BJ (cell line): ENCODE results near the gene NYNRIN. TPM values are rescaled to one million over a fixed set of nuclear protein-coding genes. Genes with fewer than 3 reads are reported as not detected.

Experiments
- CTCF ChIA-PET: fragments of 350-600 bp; formaldehyde crosslinking; extraction: SDS; loops from one replicate; lab custom pipeline; 2021; ENCODE audit warnings: antibody characterized with exemption, inconsistent platforms; lab: Yijun Ruan, JAX
- POLR2A ChIA-PET: fragments of 300-600 bp; sonication (Branson Sonifier 250); formaldehyde crosslinking; extraction: SDS; loops from one replicate; lab custom pipeline; 2021; ENCODE audit warnings: antibody characterized with exemption; lab: Charles Lee
- DNase-seq: peaks from one replicate; pipeline ENCODE4 v3.0.0-alpha.2; 2011; ENCODE audit warnings: low read depth
- H3K27me3 ChIP-seq: 2 replicates; pipeline ENCODE4 v1.6.0; 2011; ENCODE audit warnings: low read length; ENCODE audit not compliant: control insufficient read depth, insufficient read depth
- H3K36me3 ChIP-seq: 2 replicates; pipeline ENCODE4 v1.5.1; 2011; ENCODE audit warnings: low read length; ENCODE audit not compliant: control insufficient read depth, insufficient read depth
- H3K4me3 ChIP-seq: 2 replicates; pipeline ENCODE4 v1.5.1; 2011; ENCODE audit warnings: low read depth, mild to moderate bottlenecking, control low read depth, low read length
- polyA plus RNA-seq: library from polyadenylated mRNA; depleted of rRNA; stranded (reverse); fragments of >200 nt; gene quantifications from 2 replicates; pipeline ENCODE4 v1.2.3, GENCODE V29; 2011
- TF ChIP-seq, protein P1 (sequence below): IDR thresholded peaks from 2 replicates; pipeline ENCODE4 v1.5.1; 2011; ENCODE audit warnings: low read depth, mild to moderate bottlenecking, control low read depth, inconsistent platforms, low read length, moderate library complexity; ENCODE audit not compliant: insufficient read depth

The NYNRIN gene
- polyA plus RNA-seq, 1 experiment, result 10.1 TPM

DNA sequence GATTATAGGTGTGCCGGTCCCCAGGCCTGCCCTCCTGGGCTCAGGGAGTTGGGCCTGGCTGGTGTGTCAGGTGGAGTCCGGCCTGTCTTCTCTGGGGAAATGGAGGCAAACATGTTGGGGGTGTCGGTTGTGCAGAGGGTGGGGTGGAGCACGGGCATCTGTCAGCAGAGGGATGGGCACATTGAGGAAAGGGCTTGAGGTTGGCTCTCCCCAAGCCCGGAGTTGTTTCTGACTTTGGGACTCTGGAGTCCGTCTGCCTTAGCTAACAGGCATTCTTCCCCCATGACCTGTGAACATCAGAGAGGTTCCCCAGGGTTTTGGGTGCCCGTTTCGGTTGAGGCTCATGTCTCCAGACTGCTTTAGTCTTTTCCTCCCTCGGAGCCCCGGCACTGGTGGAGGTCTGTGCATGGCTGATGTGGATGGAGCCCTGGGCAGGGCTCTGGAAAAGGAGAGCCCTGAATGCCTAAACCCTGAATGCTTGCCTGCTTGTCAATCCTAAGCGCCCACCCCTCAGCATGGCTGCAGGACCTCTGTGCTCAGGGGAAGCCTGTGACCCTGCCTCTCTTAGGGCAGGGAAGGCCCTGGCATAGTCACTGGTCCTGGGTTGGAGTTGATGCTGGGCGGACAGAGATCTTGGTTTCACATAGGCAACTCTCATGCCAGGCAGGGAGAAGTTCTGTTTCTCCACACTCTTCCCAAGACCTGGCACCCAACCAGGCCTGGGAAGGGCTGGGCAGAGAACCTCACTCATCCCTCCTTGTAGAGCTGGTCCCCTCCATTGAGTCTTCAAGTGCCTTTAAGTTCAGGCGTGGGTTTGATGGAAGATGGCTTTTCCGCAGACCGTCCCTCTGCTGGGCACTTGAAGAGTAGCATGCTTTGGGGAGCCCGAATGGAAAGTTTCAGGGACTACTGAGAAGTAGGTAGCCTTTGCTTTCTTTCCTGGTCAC lies 12.9 kb downstream of the NYNRIN start:
- ChIA-PET POLR2A (no interaction called here), CTCF (interaction anchor here (0.7 to 9.7 kb wide), 16 partner anchors 10 to 93 kb away, joined by 3 to 107 read pairs (median 4); partner anchors contain the start of genes ADCY4 and RIPK3)
- TF ChIP-seq, protein P1, sequence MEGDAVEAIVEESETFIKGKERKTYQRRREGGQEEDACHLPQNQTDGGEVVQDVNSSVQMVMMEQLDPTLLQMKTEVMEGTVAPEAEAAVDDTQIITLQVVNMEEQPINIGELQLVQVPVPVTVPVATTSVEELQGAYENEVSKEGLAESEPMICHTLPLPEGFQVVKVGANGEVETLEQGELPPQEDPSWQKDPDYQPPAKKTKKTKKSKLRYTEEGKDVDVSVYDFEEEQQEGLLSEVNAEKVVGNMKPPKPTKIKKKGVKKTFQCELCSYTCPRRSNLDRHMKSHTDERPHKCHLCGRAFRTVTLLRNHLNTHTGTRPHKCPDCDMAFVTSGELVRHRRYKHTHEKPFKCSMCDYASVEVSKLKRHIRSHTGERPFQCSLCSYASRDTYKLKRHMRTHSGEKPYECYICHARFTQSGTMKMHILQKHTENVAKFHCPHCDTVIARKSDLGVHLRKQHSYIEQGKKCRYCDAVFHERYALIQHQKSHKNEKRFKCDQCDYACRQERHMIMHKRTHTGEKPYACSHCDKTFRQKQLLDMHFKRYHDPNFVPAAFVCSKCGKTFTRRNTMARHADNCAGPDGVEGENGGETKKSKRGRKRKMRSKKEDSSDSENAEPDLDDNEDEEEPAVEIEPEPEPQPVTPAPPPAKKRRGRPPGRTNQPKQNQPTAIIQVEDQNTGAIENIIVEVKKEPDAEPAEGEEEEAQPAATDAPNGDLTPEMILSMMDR, result peak; percentile 80
- DNase-seq, result no peak
- Histone ChIP-seq H3K4me3 (no peak overlapping the region), H3K27me3 (no peaks in the 10 kb centered on the region), H3K36me3 (peaks cover 3% of the 10 kb centered on the region)

DNA sequence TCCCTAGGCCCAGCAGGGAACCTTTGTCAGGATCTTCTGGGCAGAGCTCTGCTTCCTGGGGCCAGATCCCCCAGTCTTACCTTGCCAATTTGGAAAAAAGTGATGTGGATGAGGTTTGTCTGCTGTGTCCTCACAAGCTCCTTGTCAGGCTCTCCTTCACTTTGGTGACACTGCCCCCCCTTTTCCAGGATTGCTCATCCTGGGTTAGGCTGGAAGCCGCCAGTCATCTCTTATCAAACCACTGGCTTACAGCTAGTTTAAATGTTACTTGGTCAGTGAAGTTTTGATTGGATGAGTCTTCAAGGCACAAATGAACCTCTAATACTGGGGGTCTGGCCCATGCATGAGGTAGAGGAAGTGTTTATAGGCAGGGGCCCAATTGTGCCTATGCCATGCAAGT lies 15.3 kb downstream of the NYNRIN start:
- POLR2A ChIA-PET, result no interaction called here
- CTCF ChIA-PET, result interaction anchor here (0.7 to 9.7 kb wide), 6 partner anchors 9 to 253 kb away, joined by 3 to 107 read pairs (median 4); partner anchors contain the start of gene ADCY4
- H3K36me3 ChIP-seq, result peaks cover 3% of the 10 kb centered on the region; the same call in 1 of the 2 replicates
- H3K27me3 ChIP-seq, result peaks cover 2% of the 10 kb centered on the region; the same call in 1 of the 2 replicates
- TF ChIP-seq, protein P1, result no peak
- no peak for DNase-seq
- no peak overlapping the region for H3K4me3 ChIP-seq

DNA sequence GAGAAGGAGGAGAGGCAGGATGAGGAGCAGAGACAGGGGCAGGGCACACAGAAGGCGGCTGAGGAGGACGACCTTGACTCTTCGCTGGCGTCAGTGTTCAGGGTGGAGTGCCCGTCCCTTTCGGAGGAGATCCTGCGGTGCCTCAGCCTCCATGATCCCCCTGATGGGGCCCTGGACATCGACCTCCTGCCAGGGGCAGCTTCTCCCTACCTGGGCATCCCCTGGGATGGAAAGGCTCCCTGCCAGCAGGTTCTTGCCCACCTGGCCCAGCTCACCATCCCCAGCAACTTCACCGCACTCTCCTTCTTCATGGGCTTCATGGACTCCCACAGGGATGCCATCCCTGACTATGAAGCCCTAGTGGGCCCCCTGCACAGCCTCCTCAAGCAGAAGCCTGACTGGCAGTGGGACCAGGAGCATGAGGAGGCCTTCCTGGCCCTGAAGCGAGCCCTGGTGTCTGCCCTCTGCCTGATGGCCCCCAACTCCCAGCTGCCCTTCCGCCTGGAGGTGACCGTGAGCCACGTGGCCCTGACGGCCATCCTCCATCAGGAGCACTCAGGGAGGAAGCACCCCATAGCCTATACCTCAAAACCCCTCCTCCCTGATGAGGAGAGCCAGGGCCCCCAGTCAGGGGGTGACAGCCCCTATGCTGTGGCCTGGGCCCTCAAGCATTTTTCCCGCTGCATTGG lies 16.1 kb downstream of the NYNRIN start:
- POLR2A ChIA-PET, result no interaction called here
- CTCF ChIA-PET, result interaction anchor here (1.6 to 9.7 kb wide), 3 partner anchors 11 to 84 kb away, joined by 8 to 107 read pairs (median 9); partner anchors contain the start of gene ADCY4
- no peak for DNase-seq
- Histone ChIP-seq H3K27me3 (peaks cover 2% of the 10 kb centered on the region; the same call in 1 of the 2 replicates), H3K36me3 (peaks cover 3% of the 10 kb centered on the region; the same call in 1 of the 2 replicates), H3K4me3 (no peak overlapping the region)
- TF ChIP-seq, protein P1, result no peak

DNA sequence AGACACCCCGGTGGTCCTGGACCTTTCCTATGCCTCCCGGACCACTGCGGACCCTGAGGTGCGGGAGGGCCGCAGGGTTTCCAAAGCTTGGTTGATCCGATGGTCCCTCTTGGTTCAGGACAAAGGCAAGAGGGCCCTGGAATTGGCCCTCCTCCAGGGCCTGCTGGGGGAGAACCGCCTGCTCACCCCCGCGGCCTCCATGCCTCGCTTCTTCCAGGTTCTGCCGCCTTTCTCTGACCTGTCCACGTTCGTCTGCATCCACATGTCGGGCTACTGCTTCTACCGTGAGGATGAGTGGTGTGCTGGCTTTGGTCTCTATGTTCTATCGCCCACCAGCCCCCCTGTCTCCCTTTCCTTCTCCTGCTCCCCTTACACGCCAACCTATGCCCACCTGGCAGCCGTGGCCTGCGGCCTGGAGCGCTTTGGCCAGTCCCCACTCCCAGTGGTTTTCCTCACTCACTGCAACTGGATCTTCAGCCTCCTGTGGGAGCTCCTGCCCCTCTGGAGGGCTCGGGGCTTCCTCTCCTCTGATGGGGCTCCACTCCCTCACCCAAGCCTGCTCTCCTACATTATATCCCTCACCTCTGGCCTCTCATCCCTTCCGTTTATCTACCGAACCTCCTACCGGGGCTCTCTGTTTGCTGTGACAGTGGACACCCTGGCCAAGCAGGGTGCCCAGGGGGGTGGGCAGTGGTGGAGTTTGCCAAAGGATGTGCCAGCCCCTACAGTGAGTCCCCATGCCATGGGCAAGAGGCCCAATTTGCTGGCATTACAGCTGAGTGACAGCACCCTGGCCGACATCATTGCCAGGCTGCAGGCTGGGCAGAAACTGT lies 16.8 kb downstream of the NYNRIN start:
- ChIA-PET POLR2A (no interaction called here), CTCF (interaction anchor here (2.3 to 9.7 kb wide), 2 partner anchors 16 to 84 kb away, joined by 8 to 107 read pairs; partner anchors contain the start of gene ADCY4)
- Histone ChIP-seq H3K27me3 (peaks cover 2% of the 10 kb centered on the region; the same call in 1 of the 2 replicates), H3K36me3 (peaks cover 3% of the 10 kb centered on the region; the same call in 1 of the 2 replicates), H3K4me3 (no peak overlapping the region)
- no peak for DNase-seq
- TF ChIP-seq, protein P1, result no peak
